ENCODE results near the gene CTSD. TPM values are rescaled to one million over a fixed set of nuclear protein-coding genes. Genes with fewer than 3 reads are reported as not detected.
A peak's percentile ranks its signal among the peaks of the same experiment; 100 is the strongest.
"Not testable (repeated sequence)": the region's sequence is repeated elsewhere in the genome, so short reads cannot be mapped to it uniquely, and the experiment has no call there.

The CTSD gene
- total RNA-seq (2014; rRNA removed; shearing (Covaris generic)): 178 and 212 TPM in 2 replicates
- polyA plus RNA-seq (2015; cell fraction: cytosol; rRNA removed): 192 and 201 TPM in 2 replicates
- polyA plus RNA-seq (2015; cell fraction: nucleus; rRNA removed): 352 and 378 TPM in 2 replicates

DNA sequence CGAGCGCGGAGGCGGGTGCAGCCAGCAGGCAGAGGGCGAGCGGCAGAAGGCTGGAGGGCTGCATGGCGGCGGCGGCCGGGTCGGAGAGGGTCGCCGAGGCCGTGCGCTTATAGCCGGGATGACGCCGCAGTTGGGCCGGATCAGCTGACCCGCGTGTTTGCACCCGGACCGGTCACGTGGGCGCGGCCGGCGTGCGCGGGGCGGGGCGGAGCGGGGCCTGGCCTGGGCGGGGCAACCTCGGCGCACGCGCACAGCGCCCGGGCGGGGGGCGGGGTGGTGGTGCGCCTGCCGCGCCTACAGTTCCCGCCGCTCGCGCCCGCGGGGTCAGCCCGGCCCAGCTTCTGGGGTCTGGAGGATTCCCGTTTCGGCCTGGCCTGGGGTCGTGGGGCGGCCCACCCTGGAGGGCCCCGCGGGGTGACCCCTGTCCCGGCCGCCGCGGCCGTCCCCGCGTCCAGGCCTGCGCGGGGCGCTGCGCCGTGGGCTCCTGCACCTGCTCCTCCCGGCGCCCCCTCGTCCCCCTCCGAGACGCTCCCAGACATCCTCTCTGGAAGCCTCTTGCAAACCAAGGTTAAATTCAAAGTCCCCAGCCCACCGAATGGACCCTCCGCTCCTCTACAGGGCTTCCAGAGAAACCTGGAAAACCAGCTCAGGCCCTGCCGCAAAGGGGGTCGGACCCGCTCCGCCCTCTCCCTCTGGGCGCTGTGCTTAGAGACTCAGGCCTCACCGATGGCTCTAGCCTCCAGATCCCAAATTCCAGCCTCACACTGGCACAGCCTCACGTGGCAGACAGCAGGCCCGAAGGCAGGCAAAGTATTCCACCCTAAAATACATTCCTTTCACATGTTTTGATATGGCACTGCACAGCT is at the start of gene CTSD:
CTSD (minus strand) TSS at position 132 of the 866 bp plus-strand sequence; CDS start at position 64, 68 bp downstream.
- DNase-seq (ENCODE audit: low read depth): peak; percentile 53

DNA sequence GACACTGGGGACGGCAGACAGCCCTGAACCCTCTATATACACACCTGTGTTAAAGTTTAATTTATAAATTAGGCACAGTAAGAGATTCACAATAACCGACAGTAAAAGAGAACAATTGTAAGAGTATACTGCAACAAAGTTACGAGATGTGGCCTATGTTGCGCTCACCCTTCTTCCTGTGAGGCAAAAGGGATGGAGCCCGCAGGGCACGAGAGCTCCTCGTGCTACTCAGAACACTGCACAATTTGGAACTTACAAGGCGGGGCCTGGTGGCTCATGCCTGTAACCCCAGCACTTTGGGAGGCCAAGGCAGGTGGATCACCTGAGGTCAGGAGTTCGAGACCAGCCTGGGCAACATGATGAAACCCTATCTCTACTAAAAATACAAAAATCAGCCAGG is 49.6 kb upstream of the CTSD start:
- DNase-seq (ENCODE audit: low read depth): not testable (repeated sequence)

DNA sequence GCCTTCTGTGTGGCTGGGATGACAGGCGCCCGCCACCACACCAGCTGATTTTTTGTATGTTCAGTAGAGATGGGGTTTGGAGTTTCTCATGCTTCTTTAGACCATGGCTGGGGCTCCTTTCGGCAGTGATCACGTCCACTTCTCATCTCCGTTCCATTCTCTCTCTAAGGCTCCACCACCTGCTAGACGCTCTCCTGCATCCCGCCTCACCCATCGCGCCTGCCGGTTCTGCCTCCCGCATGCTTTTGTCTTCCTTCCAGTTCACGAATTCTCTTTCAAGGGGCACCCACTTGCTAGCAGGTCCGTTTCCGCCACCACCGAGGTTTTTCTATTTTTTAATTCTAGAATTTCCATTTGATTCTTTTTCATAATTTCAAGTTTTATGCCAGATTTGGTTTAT is 49.1 kb upstream of the CTSD start:
- DNase-seq (ENCODE audit: low read depth): no peak

DNA sequence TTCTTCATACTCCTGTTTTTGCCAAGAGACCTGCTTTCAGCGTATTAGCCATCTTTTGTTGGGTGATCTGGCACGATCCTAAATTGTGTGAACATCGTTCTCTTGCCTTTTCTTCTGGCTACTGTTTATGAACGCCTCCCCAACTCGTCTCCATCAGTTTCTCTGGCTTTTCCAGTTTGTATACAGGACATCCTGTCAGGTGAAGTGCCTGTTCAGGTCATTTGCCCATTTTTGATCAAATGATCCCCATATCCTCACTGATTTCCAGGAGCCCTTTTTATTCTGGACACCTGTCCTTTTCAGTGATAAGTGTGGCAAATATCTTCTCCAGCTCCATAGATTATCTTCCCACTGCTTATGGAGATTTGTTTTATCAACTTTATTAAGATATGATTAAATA is 48.5 kb upstream of the CTSD start:
- DNase-seq (ENCODE audit: low read depth): no peak

DNA sequence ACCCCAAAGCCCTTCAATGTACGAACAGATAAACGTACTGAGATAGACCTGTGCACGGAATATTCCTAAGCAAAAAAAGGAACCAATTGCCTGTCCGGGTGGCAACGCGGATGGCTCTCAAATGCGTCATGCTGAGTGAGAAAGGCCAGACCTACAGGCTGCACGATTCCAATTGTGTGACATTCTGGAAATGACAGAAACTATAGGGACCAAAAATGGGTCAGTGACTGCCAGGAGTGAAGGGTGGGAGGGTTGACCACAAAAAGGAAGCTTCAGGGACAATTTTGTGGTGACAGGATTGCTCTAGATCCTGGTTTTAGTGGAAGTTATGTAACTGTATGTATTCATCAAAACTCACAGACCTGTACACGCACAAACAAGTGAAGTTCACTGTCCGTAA is 47.0 kb upstream of the CTSD start:
- no peak for DNase-seq (ENCODE audit: low read depth)

DNA sequence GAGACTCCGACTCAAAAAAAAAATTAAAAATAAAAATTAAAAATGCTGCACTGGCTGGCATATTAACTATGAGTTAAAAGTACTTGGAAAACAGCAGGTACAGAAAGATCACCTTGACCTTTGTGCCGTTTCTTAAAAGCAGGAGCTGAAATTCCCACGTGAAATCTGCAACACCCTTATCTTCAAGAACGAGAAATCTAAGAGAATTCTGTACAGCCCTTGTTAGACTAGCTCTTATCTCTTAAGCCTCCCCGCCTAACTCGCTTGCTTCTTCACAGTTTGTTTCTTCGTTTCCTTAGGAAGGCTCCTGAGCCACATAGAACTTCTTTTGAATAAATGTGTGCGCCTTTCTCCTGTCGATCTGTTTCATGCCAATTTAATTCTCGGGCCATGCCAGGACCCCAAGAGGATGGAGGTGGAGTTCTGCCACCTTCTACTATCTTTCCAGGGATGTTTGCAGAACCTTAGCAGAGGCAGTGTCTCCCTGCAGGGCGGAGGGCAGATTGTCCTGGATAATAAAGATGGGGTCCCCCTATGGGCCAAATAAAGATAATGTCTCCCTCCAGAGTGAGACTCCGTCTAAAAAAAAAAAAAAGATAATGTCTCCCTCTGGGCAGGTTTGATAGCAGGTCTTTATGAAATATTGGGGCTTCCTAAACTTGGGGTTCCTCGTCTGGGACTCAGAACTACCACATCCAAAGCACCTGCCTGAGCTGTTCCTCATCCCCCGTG is 43.7 kb upstream of the CTSD start:
- no peak for DNase-seq (ENCODE audit: low read depth)

DNA sequence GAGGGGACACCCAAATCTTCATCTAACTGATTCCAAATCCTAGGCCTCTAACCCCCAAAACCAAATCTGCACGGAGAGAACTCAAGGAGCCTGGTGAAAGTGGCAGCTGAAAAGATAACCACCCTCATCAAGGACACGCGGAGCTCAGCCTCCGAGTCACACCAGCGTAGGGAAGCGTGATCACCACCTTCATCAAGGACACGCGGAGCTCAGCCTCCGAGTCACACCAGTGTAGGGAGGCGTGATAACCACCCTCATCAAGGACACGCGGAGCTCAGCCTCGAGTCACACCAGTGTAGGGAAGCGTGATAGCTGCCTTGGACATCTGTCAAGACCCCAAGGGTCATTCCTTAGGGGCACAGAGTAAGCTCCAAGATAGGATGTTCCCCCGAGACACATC is 41.8 kb upstream of the CTSD start:
- no peak for DNase-seq (ENCODE audit: low read depth)

DNA sequence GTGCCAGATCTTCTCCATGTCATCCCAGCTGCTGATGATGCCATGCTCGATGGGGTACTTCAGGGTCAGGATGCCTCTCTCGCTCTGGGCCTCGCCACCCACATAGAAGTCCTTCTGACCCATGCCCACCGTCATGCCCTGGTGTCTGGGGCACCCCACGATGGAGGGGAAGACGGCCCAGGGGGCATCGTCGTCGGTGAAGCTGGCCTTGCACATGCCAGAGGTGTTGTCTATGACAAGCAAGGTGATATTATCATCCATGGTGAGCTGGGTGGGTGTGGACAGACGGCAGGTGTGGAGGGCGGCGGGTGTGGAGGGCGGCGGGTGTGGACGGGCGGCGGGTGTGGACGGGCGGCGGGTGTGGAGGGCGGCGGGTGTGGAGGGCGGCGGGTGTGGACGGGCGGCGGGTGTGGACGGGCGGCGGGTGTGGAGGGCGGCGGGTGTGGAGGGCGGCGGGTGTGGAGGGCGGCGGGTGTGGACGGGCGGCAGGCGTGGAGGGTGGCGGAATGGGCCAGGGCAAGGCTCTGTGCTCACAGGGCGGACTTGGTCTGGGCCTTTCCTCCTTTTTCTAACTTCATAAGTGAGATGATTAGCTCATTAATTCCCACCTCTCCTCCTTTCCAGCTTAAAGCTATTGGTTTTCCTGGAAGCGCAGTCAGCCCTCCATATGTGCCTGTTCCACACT is 40.2 kb upstream of the CTSD start:
- DNase-seq (ENCODE audit: low read depth): not testable (repeated sequence)

DNA sequence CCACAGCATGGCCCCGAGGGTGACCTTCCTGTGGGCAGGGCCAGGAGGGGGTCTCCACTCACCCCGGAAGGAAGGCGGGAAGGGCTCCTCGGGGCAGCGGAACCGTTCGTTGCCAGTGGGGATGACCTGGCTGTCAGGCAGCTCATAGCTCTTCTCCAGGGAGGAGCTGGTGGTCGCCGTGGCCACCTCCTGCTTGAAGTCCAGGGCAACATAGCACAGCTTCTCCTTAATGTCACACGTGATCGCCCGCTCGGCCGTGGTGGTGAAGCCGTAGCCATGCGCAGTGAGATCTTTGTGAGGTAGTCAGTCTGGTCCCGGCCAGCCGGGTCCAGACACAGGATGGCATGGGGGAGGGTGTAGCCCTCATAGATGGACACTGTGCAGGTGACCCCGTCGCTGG is 39.5 kb upstream of the CTSD start:
- DNase-seq (ENCODE audit: low read depth): no peak

DNA sequence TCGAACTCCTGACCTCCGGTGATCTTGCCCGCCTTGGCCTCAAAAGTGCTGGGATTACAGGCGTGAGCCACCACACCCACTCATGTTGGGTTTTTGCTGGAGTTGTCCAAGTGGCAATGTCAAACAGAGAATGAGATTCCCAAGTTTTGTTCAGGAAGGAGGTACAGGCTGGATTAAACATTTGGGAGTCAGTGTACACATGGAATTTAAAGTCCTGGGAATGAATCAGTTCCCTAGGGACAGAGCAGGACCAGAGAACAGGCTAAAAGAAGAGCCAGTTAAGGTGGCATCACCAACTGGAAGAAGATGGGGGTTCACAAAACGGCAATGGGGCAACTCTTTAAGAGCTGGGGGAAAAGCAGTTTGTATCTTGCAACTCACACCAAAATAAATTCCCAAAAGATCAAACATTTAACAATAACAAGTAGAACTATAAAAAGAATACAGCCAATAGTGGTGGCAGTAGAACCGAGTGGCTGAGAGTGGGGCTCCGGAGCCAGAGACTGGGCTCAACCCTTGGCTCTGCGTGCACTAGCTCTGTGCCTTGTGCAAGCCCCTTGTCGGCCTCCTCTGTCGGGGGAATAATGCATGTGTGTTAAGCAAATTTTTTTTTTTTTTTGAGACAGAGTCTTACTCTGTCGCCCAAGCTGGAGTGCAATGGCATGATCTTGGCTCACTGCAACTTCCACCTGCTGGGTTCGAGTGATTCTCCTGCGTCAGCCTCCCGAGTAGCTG is 33.8 kb upstream of the CTSD start:
- DNase-seq (ENCODE audit: low read depth): no peak

DNA sequence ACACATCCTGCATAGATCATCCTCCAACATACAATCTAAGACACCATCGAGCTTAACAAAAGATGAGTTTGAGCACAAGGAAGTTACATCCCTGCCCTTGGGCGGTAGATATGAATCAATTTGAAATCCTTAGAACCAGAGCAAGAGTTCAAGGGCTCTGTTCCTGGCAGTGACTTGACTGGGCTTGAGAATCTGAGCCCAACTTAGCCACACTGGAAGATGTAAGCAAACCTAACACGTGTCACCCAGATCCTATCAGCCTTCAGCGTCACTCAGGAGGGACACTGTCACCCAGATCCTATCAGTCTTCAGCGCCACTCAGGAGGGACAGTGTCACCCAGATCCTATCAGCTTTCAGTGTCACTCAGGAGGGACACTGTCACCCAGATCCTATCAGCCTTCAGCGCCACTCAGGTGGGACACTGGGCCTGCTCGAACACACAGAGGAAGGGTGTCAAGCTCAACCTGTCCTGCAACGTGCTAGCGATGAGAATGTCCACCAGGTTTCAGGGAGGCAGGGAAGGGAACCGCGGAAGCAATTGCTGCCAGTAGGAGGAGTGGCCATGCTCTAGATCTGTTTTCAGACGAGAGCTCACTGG is 32.8 kb upstream of the CTSD start:
- DNase-seq (ENCODE audit: low read depth): no peak

DNA sequence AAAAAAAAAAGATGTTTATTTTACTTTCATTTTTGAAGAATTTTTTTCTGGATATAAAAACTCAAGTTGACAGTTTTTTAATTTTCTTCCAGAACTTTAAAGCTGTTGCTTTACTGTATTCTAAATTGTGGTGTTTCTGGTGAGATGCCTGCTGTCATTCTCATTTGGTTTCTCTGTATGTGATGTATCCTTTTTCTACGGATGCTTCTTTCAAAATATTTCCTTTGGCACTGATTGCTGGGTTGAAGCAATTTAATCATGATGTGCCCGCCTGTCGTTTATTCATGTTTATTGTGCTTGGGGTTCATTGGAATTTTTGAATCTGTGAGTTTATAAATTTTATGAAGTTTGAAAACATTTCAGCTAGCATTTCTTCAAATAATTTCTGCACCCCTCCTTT is 29.4 kb upstream of the CTSD start:
- DNase-seq (ENCODE audit: low read depth): no peak

DNA sequence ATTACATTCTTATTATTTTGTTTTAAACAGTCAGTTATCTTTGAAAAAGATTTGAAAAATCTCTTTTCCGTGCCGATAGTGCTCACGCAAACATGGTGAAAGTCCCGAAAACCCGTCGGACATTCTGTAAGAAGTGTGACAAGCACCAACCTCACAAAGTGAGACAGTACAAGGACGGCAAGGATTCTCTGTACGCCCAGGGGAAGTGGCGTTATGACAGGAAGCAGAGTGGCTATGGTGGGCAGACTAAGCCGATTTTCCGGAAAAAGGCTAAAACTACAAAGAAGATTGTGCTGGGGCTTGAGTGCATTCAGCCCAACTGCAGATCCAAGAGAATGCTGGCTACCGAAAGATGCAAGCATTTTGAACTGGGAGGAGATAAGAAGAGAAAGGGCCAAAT is 28.7 kb upstream of the CTSD start:
- no peak for DNase-seq (ENCODE audit: low read depth)

DNA sequence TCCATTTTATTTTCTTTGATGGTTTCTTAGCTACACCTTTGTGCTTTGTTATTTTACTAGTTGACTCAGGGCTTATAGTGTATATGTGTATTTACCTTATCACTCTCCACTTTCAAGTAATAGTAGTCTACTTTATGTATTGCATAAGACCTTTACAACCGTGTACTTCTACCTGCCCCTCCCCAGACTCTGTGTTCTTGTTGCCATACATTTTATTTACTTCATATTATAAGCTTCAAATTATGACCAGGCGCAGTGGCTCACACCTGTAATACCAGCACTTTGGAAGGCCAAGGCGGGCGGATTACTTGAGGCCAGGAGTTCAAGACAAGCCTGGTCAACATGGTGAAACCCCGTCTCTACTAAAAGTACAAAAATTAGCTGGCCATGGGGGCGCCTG is 28.2 kb upstream of the CTSD start:
- no peak for DNase-seq (ENCODE audit: low read depth)

DNA sequence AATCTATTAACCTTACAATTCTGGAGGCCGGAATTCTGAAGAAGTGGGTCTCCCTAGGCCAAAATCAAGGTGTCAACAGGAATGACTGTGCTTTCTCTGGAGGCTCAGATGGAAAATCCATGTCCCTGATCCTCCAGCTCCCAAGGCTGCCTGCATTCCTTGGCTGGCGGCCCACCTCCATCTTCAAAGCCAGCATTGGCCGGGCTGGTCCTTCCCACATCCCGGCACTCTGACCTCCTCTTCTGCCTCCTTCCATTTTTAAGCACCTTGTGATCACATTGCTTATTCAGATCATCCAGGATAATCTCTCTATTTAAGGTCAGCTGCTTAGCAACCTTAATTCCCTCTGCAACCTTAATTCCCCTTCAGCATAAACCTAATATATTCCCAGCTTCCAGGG is 22.7 kb upstream of the CTSD start:
- DNase-seq (ENCODE audit: low read depth): no peak

DNA sequence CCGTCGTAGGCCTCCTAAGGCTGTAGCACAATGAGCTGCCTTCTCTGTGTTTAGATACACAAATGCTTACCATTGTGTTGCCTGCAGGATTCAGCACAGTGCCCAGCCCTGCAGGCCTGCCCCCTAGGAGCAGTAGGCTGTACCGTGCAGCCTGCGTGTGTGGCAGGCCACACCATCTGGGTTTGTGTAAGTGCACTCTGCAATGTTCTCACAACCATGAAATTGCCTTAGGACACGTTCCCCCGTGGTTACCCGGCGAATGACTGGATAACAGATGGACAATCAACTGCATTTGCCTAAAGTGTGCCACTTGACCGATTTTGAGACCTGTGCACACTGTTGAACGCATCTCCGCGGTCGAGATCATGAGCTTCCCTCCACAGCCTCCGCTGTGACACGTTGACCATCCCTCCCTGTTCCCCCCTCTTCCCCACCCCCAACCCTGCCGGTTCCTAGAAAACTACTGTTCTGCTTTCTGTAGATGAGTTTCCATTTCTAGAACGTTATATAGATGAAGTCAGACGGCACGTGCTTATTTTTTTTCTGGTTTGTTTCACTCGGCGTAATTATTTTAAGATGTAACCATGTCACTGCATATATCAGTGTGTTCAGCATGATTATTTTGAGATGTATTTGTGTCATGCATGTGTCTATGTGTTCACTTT is 22.2 kb upstream of the CTSD start:
- DNase-seq (ENCODE audit: low read depth): no peak

DNA sequence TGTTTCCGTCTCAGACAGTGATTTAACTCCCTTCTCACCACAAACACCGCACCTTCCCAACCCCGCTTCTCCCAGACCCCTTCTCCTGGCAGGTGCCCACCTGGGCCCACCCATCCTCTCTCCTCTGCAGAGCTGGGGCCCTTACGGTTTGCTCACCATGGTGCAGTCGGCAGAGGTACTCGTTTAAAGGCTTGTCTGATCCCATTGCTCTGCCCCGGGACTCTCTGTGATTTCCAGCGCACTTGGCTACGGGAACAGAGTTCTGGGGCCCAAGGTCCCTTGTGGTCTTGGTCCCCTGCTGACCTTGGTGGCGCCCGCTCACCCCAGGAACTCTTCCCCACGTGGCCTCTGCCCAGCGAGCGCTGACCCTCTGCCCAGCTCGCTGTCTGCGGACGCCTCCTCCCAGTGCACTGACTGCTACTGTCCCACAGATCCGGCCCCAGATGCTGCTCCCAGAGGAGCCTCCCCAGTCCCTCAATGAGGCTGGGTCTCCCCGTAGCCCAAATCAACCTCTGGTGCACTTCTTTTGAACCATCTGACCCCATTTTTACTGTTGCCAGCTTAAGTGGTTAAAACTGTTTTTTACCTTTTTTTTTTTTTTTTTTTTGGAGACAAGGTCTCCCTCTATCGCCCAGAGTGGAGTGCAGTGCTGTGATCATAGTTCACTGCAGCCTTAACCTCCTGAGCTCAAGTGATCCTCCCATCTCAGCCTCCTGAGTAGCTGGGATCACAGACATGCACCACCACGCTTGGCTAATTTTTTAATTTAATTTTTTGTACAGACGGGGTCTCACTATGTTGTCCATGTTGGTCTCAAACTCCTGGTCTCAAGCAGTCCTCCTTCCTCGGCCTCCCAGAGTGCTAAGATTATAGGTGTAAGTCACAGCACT is 21.3 kb upstream of the CTSD start:
- no peak for DNase-seq (ENCODE audit: low read depth)

DNA sequence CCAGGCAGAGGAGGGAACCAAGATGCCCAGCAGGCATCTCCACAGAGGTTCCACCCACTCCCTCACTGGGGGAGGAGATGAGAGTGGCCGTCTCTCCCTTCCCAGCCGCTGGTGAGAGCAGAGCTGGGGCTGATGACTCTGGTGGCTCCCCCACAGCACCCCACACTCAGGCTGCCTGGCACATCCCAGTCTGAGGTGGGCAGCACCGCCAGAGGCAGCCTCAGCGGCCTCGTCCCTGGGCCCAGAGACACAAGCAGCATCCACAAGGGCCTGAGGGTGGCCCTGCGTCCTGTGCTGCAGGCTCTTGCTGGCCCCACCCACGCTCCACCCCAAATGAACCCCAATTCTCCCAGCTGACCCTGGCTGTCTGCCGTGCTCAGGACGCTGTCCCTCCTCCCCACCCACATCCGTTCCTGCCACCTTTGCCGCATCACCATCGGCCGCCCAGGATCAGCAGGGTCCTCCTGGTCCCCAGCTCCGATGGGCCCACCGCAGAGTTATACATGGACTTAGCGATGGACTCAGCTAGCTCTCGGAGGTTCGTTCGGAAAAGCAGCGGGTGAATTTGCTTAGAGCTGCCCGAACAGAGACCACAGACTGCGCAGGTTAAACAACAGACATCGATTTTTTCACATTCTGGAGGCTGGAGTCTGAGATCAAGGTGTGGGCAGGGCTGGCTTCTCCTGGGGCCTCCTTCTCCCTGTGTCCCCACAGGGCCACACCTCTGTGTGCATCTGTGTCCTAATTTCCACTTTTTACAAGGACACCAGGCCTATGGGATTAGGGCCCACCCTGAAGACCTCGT is 20.2 kb upstream of the CTSD start:
- DNase-seq (ENCODE audit: low read depth): no peak

All from HT1080 (cell line).